ENCODE measurements around the gene BRAT1.

DNA sequence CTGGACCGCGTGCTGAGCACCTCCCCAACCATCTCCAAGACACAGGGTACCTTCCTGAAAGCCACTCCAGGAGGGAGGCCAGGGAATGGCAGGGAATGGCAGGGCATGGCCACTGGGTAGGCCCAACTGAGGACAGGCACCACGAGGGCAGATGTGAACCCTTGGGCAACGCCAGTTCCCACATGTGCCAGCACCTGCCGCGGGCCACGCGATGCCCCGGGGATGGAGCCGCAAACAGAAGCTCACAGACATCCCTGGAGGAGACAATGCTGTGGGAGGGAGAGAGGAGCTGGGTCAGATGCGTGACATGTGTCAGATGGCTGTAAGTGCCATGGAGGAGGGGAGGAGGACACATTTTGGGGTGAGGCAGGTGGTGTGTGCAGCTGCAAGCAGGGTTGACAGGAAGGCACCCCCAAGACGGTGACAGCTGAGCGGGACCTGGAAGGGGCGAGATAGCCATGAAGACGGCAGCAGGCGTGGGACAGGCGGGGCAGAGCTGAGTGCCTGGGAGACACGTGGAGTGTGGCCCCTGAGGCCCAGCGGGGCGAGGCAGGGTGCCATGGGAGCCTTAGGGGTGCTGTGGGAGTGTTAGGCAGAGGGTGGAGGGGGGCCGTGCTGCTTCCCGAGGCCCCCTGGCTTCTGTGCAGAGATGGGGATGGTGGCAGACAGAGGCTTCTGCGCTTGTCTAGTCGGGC, 31.1 kb upstream of the BRAT1 start:
- TF ChIP-seq, protein P1, sequence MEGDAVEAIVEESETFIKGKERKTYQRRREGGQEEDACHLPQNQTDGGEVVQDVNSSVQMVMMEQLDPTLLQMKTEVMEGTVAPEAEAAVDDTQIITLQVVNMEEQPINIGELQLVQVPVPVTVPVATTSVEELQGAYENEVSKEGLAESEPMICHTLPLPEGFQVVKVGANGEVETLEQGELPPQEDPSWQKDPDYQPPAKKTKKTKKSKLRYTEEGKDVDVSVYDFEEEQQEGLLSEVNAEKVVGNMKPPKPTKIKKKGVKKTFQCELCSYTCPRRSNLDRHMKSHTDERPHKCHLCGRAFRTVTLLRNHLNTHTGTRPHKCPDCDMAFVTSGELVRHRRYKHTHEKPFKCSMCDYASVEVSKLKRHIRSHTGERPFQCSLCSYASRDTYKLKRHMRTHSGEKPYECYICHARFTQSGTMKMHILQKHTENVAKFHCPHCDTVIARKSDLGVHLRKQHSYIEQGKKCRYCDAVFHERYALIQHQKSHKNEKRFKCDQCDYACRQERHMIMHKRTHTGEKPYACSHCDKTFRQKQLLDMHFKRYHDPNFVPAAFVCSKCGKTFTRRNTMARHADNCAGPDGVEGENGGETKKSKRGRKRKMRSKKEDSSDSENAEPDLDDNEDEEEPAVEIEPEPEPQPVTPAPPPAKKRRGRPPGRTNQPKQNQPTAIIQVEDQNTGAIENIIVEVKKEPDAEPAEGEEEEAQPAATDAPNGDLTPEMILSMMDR (IDR thresholded peaks at IDR 0.05) = no peak
- no peak for TF ChIP-seq POLR2A (IDR thresholded peaks at IDR 0.05)
